ENCODE results near the gene CLDN19.

The CLDN19 gene

DNA sequence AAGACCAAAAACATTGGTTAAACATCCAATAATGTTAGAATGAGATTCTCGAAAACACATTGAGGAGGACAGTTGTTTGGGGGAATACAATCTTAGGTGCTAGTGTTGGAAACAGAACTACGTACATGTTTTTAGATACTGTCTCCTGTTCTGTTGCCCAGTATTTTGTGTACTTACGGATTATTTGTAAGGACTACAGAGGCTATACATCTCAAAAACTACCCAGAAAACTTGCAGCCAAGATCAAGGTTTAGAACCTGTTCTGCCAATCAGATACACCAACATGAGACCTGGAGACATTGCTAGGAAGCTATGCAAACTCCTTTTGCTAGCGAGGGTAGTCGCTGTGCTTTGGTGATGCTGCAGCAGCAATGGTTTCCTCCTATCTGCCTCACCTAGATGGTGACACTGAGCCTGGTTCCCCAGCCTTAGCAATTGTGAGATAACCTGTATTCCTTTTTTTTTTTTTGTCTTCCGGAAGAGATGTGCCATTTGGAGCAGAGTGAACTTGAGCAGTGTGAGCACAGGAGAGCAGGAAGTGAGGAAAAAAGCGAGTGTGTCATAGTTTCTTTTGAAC, 36.1 kb downstream of the CLDN19 start:
- no peaks in the 10 kb centered on the region for H3K27me3 ChIP-seq (replicated peaks; ENCODE audit: control insufficient read depth, insufficient read depth, low read length)
- DNase-seq (ENCODE audit: extremely low read depth, insufficient read length): no peak
- TF ChIP-seq, protein P1, sequence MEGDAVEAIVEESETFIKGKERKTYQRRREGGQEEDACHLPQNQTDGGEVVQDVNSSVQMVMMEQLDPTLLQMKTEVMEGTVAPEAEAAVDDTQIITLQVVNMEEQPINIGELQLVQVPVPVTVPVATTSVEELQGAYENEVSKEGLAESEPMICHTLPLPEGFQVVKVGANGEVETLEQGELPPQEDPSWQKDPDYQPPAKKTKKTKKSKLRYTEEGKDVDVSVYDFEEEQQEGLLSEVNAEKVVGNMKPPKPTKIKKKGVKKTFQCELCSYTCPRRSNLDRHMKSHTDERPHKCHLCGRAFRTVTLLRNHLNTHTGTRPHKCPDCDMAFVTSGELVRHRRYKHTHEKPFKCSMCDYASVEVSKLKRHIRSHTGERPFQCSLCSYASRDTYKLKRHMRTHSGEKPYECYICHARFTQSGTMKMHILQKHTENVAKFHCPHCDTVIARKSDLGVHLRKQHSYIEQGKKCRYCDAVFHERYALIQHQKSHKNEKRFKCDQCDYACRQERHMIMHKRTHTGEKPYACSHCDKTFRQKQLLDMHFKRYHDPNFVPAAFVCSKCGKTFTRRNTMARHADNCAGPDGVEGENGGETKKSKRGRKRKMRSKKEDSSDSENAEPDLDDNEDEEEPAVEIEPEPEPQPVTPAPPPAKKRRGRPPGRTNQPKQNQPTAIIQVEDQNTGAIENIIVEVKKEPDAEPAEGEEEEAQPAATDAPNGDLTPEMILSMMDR (IDR thresholded peaks at IDR 0.05; ENCODE audit: insufficient read depth, low read length, poor library complexity, severe bottlenecking): no peak
- H3K4me3 ChIP-seq (replicated peaks; ENCODE audit: low read depth, low read length): no peak overlapping the region
- H3K36me3 ChIP-seq (ENCODE audit: control insufficient read depth, insufficient read depth, low read length): peaks cover 21% of the 10 kb centered on the region

DNA sequence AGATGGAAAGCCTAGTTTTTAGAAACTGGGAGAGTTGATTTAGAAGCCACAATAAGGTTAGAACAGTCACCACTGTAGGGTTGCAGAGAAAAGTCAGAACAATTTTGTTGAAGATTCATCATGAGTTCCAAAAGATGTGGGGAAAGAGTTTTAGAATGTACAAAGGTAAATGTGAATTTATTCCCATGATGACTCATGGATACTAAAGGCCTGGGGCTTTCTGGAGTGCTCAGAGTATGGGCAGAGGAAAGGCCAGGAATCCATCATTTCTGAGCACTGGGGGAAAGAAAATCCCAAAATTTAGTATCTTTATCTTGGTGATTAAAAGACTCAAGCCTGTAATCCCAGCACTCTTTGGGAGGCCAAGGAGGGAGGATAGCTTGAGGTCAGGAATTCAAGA, 40.0 kb downstream of the CLDN19 start:
- peaks cover 27% of the 10 kb centered on the region for H3K36me3 ChIP-seq (ENCODE audit: control insufficient read depth, insufficient read depth, low read length)
- no peaks in the 10 kb centered on the region for H3K27me3 ChIP-seq (replicated peaks; ENCODE audit: control insufficient read depth, insufficient read depth, low read length)
- TF ChIP-seq, protein P1 (IDR thresholded peaks at IDR 0.05; ENCODE audit: insufficient read depth, low read length, poor library complexity, severe bottlenecking): no peak
- H3K4me3 ChIP-seq (replicated peaks; ENCODE audit: low read depth, low read length): no peak overlapping the region
- DNase-seq (ENCODE audit: extremely low read depth, insufficient read length): no peak

DNA sequence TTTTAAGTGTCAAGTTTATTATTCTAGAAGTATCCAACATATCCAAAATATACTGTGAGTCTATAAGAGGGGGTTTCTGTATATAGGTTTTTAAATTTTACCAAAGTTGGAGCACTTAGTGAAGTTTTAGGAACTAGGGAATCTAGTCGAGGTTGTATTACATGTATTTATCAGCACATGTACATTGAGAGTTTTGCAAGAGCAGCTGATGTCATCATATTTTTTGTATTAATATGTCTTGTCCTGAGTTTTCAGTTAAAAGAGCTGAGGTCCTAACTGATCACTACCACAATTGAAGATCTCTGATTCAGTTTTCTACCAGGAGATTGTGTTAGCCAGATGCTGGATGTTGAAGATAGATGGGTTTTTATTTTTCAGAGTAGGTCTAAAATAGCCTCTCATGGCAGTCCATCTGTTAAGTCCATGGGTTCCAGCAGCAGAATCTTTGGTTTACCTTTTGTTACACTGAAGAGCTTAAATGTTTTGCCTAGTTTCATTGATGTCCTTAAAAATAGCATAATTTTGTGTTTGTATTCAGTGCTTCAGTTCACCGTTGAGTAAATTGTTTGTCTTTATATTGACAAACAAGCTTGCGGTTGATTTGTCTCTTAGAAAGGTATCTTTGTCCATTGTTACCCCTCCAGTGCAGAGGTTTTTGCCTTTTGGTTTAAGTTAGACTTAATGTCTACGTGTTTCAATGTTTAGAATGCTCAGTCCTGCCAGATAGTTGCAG, 41.8 kb downstream of the CLDN19 start:
- Histone ChIP-seq H3K36me3 (ENCODE audit: control insufficient read depth, insufficient read depth, low read length) (peaks cover 17% of the 10 kb centered on the region), H3K4me3 (replicated peaks; ENCODE audit: low read depth, low read length) (no peak overlapping the region), H3K27me3 (replicated peaks; ENCODE audit: control insufficient read depth, insufficient read depth, low read length) (no peaks in the 10 kb centered on the region)
- TF ChIP-seq, protein P1 (IDR thresholded peaks at IDR 0.05; ENCODE audit: insufficient read depth, low read length, poor library complexity, severe bottlenecking): no peak
- no peak for DNase-seq (ENCODE audit: extremely low read depth, insufficient read length)

DNA sequence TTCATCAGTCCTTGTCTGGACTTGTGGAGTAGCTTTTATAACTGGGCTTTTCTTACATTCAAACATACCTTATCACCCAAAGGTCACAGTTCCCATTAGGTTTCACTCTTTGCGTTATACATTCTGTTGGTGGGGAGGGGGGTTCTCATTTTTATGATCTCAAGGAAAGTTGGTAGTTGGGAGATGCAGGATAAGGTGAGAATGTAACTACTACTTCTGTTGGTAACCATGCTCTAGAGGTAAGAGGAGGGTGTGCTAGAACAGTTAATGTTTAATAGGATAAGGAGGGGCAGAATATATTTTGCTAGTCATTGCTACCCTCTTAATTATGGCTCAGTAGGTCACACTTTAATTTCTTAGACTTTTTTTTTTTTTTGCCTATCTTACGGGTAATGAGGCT, 47.1 kb downstream of the CLDN19 start:
- H3K27me3 ChIP-seq (replicated peaks; ENCODE audit: control insufficient read depth, insufficient read depth, low read length): no peaks in the 10 kb centered on the region
- H3K36me3 ChIP-seq (ENCODE audit: control insufficient read depth, insufficient read depth, low read length): peaks cover 7% of the 10 kb centered on the region
- DNase-seq (ENCODE audit: extremely low read depth, insufficient read length): no peak
- TF ChIP-seq, protein P1 (IDR thresholded peaks at IDR 0.05; ENCODE audit: insufficient read depth, low read length, poor library complexity, severe bottlenecking): no peak
- no peak overlapping the region for H3K4me3 ChIP-seq (replicated peaks; ENCODE audit: low read depth, low read length)

DNA sequence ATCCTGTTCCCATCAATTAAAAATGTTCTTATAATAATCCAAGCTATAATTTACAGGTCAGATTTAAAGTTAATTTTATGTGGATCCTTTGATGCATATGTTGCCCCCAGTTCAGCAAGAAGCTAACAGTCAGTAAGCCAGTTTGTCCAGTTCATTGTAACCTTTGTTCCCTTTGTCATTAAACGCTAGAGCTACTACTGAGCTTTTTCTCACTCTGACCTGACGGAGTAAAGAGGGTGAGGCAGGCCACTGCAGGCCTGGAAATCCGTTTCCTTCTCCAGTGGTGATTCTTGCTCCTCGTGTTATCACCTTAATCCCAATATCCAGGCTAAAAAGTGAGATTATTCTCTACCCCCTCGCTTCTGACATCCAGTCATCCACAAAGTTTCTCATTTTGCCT, 47.6 kb downstream of the CLDN19 start:
- TF ChIP-seq, protein P1 (IDR thresholded peaks at IDR 0.05; ENCODE audit: insufficient read depth, low read length, poor library complexity, severe bottlenecking): no peak
- Histone ChIP-seq H3K4me3 (replicated peaks; ENCODE audit: low read depth, low read length) (no peak overlapping the region), H3K27me3 (replicated peaks; ENCODE audit: control insufficient read depth, insufficient read depth, low read length) (no peaks in the 10 kb centered on the region), H3K36me3 (ENCODE audit: control insufficient read depth, insufficient read depth, low read length) (peaks cover 7% of the 10 kb centered on the region)
- no peak for DNase-seq (ENCODE audit: extremely low read depth, insufficient read length)
